ENCODE data around the gene ARID3C.

Gene ARID3C

GRCh38 chr9:34611811-34612787 lies 16.8 kb downstream of the ARID3C start, which contains the start of gene RPP25L (continued):
- TF ChIP-seq ZNF24 (tag by site-specific recombination; IDR thresholded peaks at IDR 0.05) (no peak), ZNF623 (tag by site-specific recombination; IDR thresholded peaks at IDR 0.05) (no peak), TRIM28 (IDR thresholded peaks at IDR 0.05; ENCODE audit: borderline replicate concordance, low read length) (no peak), ZNF626 (tag by site-specific recombination; IDR thresholded peaks at IDR 0.05) (no peak), ZNF426 (tag by site-specific recombination; IDR thresholded peaks at IDR 0.05) (no peak), TSHZ1 (tag by site-specific recombination; IDR thresholded peaks at IDR 0.05; ENCODE audit: borderline replicate concordance) (no peak), ZNF223 (tag by site-specific recombination; IDR thresholded peaks at IDR 0.05) (no peak), ZNF692 (tag by site-specific recombination; IDR thresholded peaks at IDR 0.05) (0 out of 2 replicates have a peak, but pooled peaks have one; percentile 12), ZBTB17 (tag by site-specific recombination; IDR thresholded peaks at IDR 0.05) (0 out of 2 replicates have a peak, but pooled peaks have one; percentile 14), ZNF600 (tag by site-specific recombination; IDR thresholded peaks at IDR 0.05) (peak; percentile 93), MZF1 (tag by site-specific recombination; IDR thresholded peaks at IDR 0.05; ENCODE audit: borderline replicate concordance) (no peak), ZNF513 (tag by site-specific recombination; IDR thresholded peaks at IDR 0.05) (no peak), ZNF518A (tag by site-specific recombination; conservative IDR thresholded peaks at IDR 0.05; ENCODE audit: low read depth) (no peak), ZNF23 (tag by site-specific recombination; IDR thresholded peaks at IDR 0.05; ENCODE audit: borderline replicate concordance) (no peak)
- TF ChIP-seq, protein P1, sequence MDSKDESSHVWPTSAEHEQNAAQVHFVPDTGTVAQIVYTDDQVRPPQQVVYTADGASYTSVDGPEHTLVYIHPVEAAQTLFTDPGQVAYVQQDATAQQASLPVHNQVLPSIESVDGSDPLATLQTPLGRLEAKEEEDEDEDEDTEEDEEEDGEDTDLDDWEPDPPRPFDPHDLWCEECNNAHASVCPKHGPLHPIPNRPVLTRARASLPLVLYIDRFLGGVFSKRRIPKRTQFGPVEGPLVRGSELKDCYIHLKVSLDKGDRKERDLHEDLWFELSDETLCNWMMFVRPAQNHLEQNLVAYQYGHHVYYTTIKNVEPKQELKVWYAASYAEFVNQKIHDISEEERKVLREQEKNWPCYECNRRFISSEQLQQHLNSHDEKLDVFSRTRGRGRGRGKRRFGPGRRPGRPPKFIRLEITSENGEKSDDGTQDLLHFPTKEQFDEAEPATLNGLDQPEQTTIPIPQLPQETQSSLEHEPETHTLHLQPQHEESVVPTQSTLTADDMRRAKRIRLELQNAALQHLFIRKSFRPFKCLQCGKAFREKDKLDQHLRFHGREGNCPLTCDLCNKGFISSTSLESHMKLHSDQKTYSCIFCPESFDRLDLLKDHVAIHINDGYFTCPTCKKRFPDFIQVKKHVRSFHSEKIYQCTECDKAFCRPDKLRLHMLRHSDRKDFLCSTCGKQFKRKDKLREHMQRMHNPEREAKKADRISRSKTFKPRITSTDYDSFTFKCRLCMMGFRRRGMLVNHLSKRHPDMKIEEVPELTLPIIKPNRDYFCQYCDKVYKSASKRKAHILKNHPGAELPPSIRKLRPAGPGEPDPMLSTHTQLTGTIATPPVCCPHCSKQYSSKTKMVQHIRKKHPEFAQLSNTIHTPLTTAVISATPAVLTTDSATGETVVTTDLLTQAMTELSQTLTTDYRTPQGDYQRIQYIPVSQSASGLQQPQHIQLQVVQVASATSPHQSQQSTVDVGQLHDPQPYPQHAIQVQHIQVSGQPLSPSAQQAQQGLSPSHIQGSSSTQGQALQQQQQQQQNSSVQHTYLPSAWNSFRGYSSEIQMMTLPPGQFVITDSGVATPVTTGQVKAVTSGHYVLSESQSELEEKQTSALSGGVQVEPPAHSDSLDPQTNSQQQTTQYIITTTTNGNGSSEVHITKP (tag by site-specific recombination; IDR thresholded peaks at IDR 0.05) = no peak
- TF ChIP-seq, protein P2, sequence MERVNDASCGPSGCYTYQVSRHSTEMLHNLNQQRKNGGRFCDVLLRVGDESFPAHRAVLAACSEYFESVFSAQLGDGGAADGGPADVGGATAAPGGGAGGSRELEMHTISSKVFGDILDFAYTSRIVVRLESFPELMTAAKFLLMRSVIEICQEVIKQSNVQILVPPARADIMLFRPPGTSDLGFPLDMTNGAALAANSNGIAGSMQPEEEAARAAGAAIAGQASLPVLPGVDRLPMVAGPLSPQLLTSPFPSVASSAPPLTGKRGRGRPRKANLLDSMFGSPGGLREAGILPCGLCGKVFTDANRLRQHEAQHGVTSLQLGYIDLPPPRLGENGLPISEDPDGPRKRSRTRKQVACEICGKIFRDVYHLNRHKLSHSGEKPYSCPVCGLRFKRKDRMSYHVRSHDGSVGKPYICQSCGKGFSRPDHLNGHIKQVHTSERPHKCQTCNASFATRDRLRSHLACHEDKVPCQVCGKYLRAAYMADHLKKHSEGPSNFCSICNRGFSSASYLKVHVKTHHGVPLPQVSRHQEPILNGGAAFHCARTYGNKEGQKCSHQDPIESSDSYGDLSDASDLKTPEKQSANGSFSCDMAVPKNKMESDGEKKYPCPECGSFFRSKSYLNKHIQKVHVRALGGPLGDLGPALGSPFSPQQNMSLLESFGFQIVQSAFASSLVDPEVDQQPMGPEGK (tag by site-specific recombination; IDR thresholded peaks at IDR 0.05) = no peak; the same call in 1 of the 2 replicates
- TF ChIP-seq, protein P3, sequence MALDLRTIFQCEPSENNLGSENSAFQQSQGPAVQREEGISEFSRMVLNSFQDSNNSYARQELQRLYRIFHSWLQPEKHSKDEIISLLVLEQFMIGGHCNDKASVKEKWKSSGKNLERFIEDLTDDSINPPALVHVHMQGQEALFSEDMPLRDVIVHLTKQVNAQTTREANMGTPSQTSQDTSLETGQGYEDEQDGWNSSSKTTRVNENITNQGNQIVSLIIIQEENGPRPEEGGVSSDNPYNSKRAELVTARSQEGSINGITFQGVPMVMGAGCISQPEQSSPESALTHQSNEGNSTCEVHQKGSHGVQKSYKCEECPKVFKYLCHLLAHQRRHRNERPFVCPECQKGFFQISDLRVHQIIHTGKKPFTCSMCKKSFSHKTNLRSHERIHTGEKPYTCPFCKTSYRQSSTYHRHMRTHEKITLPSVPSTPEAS (tag by site-specific recombination; IDR thresholded peaks at IDR 0.05) = no peak
